Activated naive CD4-positive, alpha-beta T cell treated with anti-CD3 and anti-CD28 coated beads, Interleukin-2, amount 50 U/mL, for 16 hours (primary cell): ENCODE results near the gene ADCYAP1.
"Not testable (repeated sequence)": the region's sequence is repeated elsewhere in the genome, so short reads cannot be mapped to it uniquely, and the experiment has no call there.

ENCODE experiments used
- DNase-seq: peaks from one replicate; pipeline ENCODE4 v3.0.0-alpha.2; 2020

Gene ADCYAP1

DNA sequence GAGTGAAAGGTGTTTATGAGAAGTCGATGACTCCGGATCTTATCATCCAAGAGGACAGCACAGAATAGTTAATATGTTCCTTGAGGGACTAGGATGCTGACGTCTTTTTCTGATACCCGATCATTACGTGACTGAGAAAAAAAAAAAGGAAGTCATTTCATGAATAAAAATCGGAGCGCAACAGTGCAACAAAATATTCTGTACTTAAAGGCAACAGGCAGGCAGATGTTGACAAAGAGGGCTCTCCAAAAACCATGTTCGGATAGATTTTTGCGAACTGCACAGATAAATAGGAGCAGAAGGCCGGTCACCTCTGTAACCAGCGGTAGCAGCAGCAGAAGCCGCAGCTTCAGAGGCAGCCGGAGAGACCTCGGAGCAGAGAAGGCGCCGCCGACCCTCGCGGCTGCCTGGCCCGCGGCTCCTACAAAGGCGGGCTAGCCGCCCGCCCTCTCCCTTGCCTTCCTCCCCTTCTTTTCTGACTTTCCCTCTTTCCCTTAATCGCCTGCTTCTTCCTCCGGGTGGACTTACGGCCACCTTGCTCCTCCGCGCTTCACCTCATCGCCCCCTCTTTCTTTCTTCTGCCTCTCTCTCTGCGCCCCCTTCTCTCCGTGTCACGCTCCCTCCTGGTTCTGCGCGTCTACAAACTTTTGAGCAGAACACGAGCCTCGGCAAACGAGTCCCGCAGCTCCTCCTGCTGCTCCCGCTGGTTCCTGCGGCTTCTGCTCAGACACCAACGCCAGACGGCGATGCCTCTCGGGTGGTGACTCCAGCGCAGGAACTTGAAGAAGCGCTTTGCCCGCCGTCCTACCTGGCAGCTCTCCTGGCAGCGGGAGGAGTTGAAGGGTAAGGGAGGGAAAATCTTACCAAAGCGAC is at the start of gene ADCYAP1:
TSS of gene ADCYAP1 (plus strand) at position 654 of the 873 bp plus-strand sequence. CDS start 516 bp downstream, outside the sequence.
- no peak for DNase-seq

DNA sequence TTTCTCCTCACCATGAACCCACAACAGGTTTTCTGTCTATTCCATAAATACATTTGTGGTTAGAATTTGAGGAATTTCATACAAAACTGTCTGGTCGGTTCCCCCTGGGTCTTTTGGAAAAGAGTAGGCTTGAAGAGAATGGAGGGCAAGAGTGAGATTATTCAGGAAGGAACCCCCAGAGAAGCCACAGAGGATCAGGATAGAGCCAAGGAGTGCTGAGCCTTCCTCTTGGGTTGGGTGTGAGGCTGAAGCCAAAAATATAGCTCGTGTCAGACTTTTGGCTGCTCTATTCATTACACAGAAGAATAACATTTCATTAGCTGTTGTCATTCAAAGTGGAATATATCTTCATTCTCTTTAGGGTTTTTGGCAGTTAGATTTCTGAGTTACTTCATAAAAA is 46.7 kb upstream of the ADCYAP1 start:
- DNase-seq: no peak

DNA sequence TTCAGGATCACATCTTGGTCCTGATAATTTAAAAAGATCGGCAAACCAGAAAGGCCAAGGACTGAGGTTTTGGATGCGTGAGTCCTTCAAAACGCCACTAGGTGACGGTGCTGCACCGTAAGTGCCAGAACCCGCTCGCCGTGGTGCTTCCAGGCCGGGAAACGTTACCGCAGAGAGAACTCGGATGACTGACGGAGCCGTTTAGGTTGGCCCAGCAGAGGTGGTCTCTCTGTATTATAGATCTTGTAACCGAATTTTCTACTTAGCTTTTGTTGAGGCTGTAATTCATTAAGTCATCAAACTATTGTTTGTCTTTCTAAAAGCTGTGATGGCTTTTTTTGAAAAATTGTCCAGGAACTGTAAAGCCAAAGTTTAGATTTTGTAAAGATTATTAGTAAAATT is 39.8 kb upstream of the ADCYAP1 start:
- DNase-seq: peak; percentile 55

DNA sequence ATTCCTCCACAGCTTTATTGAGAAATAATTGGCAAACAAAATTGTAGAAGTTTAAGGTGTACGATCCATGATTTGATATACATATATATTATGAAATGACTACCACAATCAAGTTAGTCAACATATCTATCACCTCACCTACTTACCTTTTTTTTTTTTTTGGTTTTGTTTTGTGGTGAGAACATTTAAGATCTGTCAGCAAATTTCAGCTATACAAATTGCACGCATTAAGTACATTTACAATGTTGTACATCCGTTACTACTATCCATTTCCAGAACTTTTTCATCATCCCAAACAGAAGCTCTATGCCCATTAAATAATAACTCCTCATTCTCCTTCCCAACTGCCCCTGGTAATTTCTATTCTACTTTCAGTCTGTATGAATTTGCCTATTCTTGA is 37.4 kb upstream of the ADCYAP1 start:
- no peak for DNase-seq

DNA sequence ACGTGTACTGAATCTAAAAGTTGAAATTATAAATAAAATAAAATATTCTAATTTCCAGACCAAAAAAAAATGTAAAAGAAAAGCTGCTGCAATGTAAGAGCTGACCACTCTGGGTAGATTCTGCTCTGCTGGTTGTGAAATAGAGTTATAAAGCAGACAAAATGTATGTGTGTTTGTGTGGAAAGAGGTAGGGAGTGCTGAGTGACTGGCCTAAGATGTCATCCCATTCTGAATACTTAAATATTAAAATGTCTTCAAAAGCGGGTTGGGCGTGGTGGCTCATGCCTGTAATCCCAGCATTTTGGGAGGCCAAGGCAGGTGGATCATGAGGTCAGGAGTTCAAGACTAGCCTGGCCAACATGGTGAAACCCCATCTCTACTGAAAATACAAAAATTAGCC is 31.2 kb upstream of the ADCYAP1 start:
- not testable (repeated sequence) for DNase-seq

DNA sequence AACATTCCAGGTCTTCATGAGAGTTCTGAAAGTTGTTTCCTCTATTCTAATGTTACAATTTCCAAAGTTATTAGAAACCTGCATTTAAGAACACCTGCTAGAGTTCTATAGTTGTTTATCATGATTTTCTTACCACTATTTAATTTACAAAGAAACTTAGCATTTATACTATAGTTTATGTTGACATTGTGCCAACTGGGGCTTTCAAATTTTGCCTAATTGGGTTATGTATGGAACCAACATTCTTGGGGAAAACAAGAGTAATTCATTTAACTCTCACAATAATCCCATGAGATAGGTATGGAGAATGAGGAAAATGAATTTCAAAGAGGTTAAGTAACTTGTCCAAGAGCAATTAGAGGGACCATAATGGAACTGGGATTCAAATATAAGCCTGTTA is 28.8 kb upstream of the ADCYAP1 start:
- no peak for DNase-seq

DNA sequence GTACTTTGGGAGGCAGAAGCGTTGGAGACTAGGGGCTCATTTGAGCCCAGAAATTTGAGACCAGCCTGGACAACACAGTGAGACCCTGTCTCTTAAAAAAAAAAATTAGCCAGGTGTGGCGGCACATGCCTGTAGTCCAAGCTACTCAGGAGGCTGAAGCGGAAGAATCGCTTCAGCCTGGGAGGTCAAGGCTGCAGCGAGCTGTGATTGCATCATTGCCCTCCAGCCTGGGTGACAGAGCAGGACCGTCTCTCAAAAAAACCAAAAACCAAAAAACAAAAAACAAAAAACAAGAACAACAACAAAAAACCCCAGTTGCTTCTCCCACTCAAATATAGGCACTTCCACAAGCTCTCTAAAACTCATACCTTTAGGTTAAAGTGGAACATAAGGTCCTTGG is 27.4 kb upstream of the ADCYAP1 start:
- no peak for DNase-seq

DNA sequence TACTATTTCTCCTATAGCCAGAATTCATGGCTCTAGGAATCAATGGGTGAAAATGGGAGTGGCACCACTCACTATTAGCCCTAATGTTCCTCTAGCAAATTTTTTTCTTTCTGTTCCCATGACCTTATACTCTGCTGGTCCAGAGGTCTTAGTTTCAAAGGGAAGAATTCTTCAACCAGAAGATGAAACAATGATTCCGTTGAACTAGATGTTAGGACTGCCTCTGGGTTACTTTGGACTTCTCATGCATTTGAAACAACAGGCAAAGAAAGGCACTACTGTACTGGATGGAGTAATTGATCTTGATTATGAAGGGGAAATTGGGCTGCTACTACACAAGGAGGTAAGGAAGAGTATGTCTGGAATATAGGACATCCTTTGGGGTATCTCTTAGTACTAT is 18.6 kb upstream of the ADCYAP1 start:
- DNase-seq: no peak

DNA sequence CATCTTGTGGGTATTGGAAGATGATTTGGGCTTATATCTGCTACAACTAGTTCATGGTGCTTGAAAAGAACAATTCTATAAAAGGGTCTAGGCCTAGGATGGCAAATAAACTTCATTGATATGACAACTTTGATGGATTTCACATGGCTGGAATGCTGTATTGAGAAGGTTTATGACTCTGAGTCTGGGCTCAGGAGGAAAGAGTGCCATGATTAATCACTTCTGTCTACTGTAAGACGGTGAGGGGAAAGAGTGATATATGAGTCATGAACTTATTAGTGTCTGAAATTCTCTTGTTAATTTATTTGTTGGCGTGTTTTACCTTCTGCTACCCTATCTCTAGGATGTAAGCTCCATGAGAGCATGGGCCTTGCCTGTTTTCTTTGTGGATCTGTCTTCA is 17.0 kb upstream of the ADCYAP1 start:
- DNase-seq: no peak

DNA sequence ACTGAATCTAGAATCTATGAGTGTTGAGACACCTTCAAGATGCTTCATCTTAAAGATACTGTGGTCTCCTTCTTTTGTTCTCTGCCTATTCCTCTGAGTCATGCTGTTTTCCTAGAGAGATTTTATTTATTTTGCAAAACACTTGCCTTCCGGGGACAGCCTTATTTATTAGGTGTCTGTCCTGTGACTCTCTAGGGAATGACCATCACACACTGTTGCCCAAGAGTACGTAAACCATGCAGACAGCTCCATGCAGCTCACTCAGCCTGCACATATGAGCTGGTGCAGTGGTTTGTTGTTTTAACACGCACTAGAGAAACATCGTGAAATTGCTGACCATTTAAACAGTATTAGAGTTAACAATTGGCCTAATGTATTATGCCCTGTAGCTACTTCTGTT is 12.4 kb upstream of the ADCYAP1 start:
- DNase-seq: no peak

DNA sequence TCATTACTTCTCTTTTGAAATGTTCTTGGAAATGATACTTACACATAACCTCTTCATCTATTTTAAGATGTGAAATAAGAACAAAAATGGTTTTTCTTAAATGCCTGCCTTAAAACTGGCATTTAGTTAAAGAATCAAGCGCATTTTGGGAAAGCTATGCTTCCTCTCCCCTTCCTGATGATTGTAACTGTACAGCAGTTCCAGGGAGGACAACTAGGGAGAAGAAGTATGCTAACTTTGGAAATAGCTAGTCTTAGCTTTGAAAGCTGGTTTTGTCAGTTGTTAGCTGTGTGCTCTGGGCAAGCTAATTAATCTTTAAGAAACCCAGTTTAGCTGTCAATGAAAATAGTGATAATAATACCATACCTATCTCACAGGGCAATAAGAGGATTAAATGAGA is 8.4 kb upstream of the ADCYAP1 start:
- no peak for DNase-seq

DNA sequence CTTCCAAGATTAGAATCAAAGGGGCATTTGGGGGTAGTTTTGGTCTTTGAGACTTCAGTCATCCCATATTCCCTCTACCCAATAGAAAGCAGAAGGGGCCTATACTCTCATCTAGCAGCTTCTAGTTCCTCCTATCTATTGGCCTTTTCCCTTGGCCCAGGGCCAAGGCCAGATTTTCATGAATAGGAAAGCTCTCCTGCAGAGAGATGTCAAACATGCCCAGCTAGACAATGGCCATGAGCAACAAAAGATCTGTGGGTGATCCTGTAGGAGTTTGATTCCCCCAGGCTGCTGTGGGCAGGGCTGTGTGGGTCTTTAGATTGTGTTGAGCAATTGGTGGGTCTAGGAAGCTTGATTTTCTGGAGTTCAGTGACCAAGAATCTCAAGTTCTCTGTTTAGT is 2.9 kb upstream of the ADCYAP1 start:
- no peak for DNase-seq

DNA sequence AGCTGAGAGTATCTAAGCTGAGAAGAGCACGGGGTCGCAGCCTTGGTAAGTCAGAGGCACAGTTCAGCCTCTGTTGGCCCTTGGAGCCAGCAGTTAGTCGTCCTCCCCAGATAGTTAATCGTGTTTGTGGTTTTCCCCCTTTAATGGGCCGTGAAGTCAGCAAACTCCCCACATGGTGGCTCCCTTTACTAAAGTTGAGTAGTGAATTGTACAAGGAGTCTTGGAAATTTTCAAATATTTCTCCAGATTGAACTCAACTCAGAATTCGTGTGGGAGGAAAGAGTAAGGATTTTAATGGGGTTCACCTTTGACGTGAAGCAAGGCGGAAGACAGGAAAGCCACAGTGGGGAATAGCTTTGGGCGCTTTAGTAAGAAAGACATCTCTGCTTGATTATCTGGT is 2.4 kb upstream of the ADCYAP1 start:
- DNase-seq: no peak

DNA sequence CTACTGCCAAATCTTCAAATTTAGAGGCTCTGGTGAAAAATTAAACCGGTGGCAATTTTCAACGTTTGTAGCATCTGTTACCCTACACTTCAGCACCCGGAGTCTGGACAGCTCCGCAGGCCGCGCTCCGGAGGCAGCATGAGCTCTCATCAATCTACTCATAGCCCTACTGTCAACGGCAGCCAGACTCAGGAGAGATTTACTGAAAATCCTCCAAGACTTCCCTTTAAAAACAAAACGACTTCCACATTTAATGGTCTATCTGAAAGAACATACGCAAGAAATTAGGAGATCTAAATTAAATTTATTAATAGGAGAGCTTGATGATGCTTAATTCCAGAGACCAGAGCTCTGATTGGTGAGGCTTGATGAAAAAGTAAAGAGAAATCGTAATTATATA is 970 bp upstream of the ADCYAP1 start:
- peak; percentile 39 for DNase-seq

DNA sequence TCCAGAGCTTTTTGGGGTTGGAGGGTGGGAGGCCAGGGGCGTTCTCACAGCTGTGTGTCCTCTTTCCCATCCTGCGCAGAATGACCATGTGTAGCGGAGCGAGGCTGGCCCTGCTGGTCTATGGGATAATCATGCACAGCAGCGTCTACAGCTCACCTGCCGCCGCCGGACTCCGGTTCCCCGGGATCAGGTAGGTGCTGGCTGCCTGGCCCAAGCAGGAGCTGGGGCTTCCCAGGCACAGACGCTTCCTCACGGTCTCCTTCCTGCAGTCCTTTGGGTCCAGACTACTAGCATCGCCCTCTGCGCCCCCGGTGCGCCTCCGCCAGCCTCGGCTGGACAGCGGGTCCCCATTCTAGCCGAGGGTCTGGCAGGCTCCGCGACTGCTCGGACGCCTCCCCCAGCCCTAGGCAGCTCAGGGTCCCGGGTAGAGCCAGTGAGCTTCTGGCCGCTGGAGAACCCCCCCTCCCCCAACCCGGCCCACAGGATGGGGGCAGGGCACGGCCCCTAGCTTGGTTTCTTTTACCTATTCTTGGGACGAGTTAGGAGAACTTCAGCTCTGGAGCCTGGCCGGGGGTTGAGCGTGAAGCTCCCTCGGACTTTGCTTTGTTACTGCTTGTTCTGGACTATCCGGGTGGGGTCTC is 756 bp downstream of the ADCYAP1 start:
- DNase-seq: no peak

DNA sequence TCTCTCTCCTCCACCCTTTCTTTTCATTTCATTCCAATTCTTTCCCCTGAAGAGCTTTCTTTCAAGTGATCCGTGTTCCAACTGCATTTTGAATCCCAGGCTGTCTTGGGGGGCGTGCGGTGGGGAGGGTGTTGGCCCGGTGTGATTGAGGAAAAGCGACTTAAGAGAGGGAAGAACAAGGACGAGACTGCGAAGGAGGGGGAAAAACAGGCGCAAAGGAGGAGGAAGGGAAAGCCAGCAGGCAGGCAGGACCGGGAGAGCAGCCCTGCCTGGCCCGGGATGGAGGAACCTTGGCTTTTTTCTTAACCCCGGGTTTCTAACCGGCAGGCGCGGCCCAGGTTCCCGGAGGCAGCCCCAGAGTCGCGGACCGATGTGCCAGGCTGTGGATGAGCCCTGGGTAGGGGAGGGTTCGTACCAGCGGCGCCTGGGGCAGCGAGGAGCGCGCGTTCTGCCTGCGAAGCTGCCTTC is 1.3 kb downstream of the ADCYAP1 start:
- no peak for DNase-seq

DNA sequence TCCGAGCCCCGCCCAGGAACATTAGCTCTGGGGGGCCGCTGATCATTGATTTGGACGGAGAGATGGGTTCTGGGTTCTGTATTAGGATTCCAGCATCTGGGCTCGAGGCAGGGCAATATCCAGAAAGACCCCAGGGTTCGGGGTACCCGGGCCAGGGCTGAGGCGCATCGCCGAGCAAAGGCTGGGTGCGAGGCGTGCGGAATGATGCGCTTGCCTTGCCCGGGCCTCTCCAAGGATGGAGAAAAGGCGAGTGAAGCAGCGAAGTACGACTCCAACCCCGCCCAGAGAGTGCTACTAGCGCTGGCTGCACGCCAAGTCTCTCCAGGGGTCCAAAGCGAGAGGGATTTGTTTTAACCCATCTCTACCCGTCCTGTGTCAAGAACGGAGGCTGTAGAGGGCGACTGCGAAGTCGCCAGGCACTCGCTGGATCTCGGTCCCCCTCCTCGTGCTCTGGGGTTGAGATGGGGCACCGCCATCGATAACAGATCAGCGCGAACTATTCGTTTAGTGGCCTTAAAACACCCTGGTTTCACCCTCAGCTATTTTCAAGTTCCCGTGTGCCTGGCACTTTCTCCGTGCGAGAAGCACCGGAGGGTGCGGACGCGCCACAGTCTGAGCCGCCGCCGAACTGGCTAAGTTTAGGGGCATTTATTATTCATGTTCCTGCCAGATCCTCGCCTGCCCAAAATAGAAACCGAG is 1.9 kb downstream of the ADCYAP1 start:
- DNase-seq: no peak

DNA sequence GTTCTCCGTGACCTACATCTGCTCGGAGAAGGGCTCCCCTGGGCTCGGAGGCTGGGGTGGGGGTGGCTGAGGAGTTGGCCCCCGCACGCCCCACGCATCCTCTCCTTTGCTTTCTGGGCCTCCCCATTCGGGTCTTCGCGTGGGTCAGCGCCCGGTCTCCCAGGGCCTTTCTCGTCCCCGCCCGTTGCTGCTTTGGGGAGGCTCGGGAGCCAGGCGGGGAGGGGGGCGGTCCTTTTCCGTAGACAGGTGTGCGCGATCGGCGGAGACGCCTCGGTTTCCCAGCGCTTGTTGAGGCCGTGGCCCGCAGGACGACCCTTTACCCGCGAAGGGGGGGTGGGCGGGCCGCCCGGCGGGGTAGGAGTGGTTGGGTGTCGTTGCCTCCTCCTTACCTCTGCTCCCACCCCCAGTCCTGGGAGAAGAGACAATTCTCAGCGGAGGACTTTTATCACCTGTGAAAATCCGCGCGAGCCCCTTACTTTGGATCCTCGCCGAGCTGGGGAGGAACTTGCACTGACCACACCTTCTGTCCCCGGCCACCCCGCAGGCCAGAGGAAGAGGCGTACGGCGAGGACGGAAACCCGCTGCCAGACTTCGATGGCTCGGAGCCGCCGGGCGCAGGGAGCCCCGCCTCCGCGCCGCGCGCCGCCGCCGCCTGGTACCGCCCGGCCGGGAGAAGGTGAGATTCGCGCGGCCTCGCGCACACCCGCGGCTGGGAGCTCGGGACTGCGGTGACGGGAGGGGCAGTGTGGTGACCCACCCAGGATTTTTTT is 2.6 kb downstream of the ADCYAP1 start:
- peak; percentile 13 for DNase-seq

DNA sequence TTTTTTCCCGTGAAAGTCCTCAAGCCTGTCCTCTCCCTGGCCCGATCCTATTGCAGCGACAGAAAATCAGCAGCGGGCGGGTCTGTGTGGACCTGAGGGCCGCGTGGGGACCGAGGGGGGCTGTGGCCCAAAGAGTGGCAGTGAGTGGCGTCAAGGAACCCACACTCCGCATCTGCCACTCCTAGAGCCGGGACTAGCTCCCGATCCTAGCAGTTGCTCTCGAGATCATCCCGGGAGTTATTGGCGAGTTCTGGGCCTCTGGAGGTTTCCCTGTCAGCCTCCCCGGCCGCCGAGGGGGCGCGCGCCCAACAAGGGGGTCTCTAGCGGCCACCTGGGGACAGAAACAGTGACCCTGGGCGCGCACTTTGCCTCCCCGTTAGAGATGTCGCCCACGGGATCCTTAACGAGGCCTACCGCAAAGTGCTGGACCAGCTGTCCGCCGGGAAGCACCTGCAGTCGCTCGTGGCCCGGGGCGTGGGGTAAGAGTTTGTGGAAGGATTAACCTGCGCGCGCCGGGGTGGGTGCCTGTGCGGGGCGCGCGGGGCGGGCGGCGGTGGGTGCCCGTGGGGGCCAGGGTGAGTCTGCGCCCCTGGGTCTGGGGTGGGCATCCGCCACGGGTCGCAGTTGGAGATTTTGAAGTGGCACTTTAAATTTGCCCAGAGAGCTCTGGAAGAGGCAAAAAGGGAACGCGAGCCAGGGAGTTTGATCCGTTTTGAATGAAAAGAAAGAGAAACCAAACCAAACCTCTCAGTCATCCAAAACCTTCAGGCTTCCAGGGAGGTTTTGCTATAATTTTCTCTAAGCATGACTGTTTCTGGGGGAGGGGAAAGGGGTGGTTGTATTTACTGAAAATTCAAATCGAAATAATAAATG is 3.5 kb downstream of the ADCYAP1 start:
- DNase-seq: no peak

DNA sequence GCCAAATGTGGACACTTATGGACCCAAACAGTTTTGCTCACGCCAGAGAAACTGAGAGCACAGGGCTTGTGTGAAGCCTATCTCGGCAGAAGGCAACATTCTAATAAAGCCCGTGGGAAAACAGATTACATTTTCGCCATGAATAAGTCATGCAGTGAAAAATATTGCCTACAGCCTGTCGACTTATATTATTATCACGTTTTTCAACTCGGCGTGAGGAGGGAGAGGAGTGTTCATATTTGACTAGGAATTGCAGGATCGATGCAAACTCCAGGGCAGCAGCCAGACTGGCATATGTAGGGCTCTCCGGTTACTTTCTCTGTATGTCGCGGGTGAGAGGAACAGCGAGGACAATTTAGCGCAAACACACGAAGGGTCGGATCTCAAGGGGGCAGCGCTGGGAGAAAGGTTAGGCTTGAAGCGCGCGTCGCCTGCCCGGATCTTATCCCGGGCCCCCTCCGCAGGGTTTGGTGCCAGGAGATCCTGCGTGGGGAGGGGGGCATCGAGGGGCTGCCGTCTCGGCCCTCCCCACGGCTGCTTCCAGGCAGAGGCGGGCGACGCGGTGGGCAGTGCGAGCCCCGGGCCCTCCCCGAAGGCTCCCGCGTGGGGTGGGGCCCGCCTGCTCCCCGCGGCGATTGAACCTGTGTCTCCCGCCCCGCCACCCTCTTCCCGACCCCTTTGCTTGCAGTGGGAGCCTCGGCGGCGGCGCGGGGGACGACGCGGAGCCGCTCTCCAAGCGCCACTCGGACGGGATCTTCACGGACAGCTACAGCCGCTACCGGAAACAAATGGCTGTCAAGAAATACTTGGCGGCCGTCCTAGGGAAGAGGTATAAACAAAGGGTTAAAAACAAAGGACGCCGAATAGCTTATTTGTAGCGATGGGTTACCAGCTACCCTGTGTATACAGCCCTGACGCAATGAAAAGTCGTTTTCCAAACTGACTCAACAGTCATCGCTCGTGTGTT is 4.4 kb downstream of the ADCYAP1 start:
- DNase-seq: no peak

DNA sequence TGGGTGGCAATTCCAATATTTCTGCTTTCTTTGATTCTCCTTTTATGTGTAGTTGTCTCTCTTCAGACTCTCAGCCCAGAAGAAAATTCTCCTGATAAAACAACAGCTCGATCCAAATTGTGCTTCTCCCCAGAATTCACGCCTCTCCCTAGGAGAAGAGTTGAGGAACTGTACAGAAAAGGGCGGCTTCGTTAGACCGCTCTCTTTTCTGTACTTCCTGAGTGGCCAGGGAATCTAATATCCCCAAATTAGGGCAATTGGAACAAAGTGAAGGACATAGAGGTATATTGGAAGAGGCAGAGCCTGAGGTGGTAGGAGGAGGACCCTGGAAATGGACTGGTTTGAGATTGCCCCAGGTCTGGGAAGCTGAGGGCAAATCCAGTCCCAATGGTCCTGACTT is 5.6 kb downstream of the ADCYAP1 start:
- DNase-seq: no peak
